ENCODE results near the gene TMEM80.

Gene TMEM80

GRCh38 chr11:742571-743201 lies 47.1 kb downstream of the TMEM80 start:
- DNase-seq (ENCODE audit: low spot score), result no peak
- no peak for TF ChIP-seq CTCF (IDR thresholded peaks at IDR 0.05; ENCODE audit: borderline replicate concordance, control extremely low read depth, extremely low read depth, insufficient read depth, missing control alignments)

GRCh38 chr11:745428-745827 lies 49.8 kb downstream of the TMEM80 start:
- DNase-seq (ENCODE audit: low spot score), result no peak
- no peak for TF ChIP-seq CTCF (IDR thresholded peaks at IDR 0.05; ENCODE audit: borderline replicate concordance, control extremely low read depth, extremely low read depth, insufficient read depth, missing control alignments)
- in situ Hi-C loops (cut with MboI; ENCODE audit: low sequenced_read_pairs, unreplicated experiment), result no loop called here

More at GRCh38 chr11:742571-743201, 47.1 kb downstream of the TMEM80 start:
- in situ Hi-C loops (cut with MboI; ENCODE audit: low sequenced_read_pairs, unreplicated experiment), result no loop called here

GRCh38 chr11:746289-747157 lies 50.9 kb downstream of the TMEM80 start:
- in situ Hi-C loops (cut with MboI; ENCODE audit: low sequenced_read_pairs, unreplicated experiment), result no loop called here
- DNase-seq (ENCODE audit: low spot score), result peak; percentile 57
- no peak for TF ChIP-seq CTCF (IDR thresholded peaks at IDR 0.05; ENCODE audit: borderline replicate concordance, control extremely low read depth, extremely low read depth, insufficient read depth, missing control alignments)

- in situ Hi-C loops (cut with MboI; ENCODE audit: low sequenced_read_pairs, unreplicated experiment), result no loop called here
- DNase-seq (ENCODE audit: low spot score), result peak; percentile 98
- TF ChIP-seq CTCF (IDR thresholded peaks at IDR 0.05; ENCODE audit: borderline replicate concordance, control extremely low read depth, extremely low read depth, insufficient read depth, missing control alignments), result peak; percentile 34
Measured at GRCh38 chr11:747158-748006, 51.8 kb downstream of the TMEM80 start, which contains the start of gene TALDO1. TALDO1 (plus strand) TSS chr11:747464; CDS start chr11:747482, 18 bp downstream.

- DNase-seq (ENCODE audit: low spot score), result peak; percentile 48
- TF ChIP-seq CTCF (IDR thresholded peaks at IDR 0.05; ENCODE audit: borderline replicate concordance, control extremely low read depth, extremely low read depth, insufficient read depth, missing control alignments), result no peak
- in situ Hi-C loops (cut with MboI; ENCODE audit: low sequenced_read_pairs, unreplicated experiment), result no loop called here
Measured at GRCh38 chr11:748007-748359, 52.4 kb downstream of the TMEM80 start.

- in situ Hi-C loops (cut with MboI; ENCODE audit: low sequenced_read_pairs, unreplicated experiment), result no loop called here
- TF ChIP-seq CTCF (IDR thresholded peaks at IDR 0.05; ENCODE audit: borderline replicate concordance, control extremely low read depth, extremely low read depth, insufficient read depth, missing control alignments), result no peak
- no peak for DNase-seq (ENCODE audit: low spot score)
Measured at GRCh38 chr11:749731-750130, 54.1 kb downstream of the TMEM80 start.

Data from GM13976 (cell line).